ENCODE data around the gene LRPPRC.

DNA sequence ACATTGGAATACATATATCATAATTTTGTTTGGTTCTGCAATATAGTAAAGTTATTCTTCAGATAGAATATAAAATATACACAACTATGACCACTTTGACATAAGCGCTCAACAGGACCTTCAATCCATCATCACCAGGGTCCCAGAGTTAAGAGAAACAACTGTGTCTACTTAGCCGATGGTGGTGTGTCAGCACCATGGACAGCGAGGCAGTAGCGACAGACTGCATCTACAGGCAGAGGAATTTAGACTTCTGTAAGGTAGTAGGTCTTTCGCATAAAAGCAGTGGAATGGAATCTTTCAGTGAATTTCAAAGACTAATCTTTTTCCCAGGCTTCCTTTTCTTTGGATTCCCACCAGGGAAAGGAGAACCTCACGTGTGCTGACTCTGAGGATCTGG is 20.5 kb upstream of the LRPPRC start:
- TF ChIP-seq, protein P1, sequence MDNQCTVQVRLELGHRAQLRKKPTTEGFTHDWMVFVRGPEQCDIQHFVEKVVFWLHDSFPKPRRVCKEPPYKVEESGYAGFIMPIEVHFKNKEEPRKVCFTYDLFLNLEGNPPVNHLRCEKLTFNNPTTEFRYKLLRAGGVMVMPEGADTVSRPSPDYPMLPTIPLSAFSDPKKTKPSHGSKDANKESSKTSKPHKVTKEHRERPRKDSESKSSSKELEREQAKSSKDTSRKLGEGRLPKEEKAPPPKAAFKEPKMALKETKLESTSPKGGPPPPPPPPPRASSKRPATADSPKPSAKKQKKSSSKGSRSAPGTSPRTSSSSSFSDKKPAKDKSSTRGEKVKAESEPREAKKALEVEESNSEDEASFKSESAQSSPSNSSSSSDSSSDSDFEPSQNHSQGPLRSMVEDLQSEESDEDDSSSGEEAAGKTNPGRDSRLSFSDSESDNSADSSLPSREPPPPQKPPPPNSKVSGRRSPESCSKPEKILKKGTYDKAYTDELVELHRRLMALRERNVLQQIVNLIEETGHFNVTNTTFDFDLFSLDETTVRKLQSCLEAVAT (IDR thresholded peaks at IDR 0.05) = no peak
- TF ChIP-seq, protein P2, sequence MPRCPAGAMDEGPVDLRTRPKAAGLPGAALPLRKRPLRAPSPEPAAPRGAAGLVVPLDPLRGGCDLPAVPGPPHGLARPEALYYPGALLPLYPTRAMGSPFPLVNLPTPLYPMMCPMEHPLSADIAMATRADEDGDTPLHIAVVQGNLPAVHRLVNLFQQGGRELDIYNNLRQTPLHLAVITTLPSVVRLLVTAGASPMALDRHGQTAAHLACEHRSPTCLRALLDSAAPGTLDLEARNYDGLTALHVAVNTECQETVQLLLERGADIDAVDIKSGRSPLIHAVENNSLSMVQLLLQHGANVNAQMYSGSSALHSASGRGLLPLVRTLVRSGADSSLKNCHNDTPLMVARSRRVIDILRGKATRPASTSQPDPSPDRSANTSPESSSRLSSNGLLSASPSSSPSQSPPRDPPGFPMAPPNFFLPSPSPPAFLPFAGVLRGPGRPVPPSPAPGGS (IDR thresholded peaks at IDR 0.05; ENCODE audit: borderline replicate concordance, insufficient read depth, low read depth, low read length, poor library complexity, severe bottlenecking) = no peak
- TF ChIP-seq, protein P3, sequence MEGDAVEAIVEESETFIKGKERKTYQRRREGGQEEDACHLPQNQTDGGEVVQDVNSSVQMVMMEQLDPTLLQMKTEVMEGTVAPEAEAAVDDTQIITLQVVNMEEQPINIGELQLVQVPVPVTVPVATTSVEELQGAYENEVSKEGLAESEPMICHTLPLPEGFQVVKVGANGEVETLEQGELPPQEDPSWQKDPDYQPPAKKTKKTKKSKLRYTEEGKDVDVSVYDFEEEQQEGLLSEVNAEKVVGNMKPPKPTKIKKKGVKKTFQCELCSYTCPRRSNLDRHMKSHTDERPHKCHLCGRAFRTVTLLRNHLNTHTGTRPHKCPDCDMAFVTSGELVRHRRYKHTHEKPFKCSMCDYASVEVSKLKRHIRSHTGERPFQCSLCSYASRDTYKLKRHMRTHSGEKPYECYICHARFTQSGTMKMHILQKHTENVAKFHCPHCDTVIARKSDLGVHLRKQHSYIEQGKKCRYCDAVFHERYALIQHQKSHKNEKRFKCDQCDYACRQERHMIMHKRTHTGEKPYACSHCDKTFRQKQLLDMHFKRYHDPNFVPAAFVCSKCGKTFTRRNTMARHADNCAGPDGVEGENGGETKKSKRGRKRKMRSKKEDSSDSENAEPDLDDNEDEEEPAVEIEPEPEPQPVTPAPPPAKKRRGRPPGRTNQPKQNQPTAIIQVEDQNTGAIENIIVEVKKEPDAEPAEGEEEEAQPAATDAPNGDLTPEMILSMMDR (IDR thresholded peaks at IDR 0.05 in 2 of 3, conservative IDR thresholded peaks at IDR 0.05 in 1 of 3; ENCODE audit: control insufficient read depth in 2 of 3, extremely low read depth in 1 of 3, insufficient read depth in 1 of 3, low read depth in 3 of 3, low read length in 3 of 3) = no peak
- no peak for TF ChIP-seq POLR2A (IDR thresholded peaks at IDR 0.05; ENCODE audit: low read depth, low read length)
- no peak for TF ChIP-seq RAD21 (IDR thresholded peaks at IDR 0.05; ENCODE audit: insufficient read depth, low read depth, low read length)
- TF ChIP-seq SMAD1 (IDR thresholded peaks at IDR 0.05; ENCODE audit: low read depth, partially characterized antibody) = no peak
- TF ChIP-seq, protein P4, sequence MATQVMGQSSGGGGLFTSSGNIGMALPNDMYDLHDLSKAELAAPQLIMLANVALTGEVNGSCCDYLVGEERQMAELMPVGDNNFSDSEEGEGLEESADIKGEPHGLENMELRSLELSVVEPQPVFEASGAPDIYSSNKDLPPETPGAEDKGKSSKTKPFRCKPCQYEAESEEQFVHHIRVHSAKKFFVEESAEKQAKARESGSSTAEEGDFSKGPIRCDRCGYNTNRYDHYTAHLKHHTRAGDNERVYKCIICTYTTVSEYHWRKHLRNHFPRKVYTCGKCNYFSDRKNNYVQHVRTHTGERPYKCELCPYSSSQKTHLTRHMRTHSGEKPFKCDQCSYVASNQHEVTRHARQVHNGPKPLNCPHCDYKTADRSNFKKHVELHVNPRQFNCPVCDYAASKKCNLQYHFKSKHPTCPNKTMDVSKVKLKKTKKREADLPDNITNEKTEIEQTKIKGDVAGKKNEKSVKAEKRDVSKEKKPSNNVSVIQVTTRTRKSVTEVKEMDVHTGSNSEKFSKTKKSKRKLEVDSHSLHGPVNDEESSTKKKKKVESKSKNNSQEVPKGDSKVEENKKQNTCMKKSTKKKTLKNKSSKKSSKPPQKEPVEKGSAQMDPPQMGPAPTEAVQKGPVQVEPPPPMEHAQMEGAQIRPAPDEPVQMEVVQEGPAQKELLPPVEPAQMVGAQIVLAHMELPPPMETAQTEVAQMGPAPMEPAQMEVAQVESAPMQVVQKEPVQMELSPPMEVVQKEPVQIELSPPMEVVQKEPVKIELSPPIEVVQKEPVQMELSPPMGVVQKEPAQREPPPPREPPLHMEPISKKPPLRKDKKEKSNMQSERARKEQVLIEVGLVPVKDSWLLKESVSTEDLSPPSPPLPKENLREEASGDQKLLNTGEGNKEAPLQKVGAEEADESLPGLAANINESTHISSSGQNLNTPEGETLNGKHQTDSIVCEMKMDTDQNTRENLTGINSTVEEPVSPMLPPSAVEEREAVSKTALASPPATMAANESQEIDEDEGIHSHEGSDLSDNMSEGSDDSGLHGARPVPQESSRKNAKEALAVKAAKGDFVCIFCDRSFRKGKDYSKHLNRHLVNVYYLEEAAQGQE (IDR thresholded peaks at IDR 0.05; ENCODE audit: low read depth, low read length) = peak; percentile 97
- TF ChIP-seq ZNF274 (IDR thresholded peaks at IDR 0.05; ENCODE audit: insufficient read depth, insufficient read length) = no peak
- TF ChIP-seq RCOR1 (conservative IDR thresholded peaks at IDR 0.05; ENCODE audit: low read depth, low read length) = no peak
- no peak for TF ChIP-seq TBL1XR1 (IDR thresholded peaks at IDR 0.05; ENCODE audit: low read depth, low read length)
- TF ChIP-seq HDAC2 (IDR thresholded peaks at IDR 0.05) = no peak
- TF ChIP-seq YY1 (IDR thresholded peaks at IDR 0.05; ENCODE audit: low read depth, low read length) = no peak
